ENCODE data around the gene TTLL10.

GRCh38 chr1:1199141-1199960, 25.7 kb downstream of the TTLL10 start:
- TF ChIP-seq POLR2A (IDR thresholded peaks at IDR 0.05; ENCODE audit: low read depth, low read length) (no peak), TAF1 (IDR thresholded peaks at IDR 0.05; ENCODE audit: borderline replicate concordance, low read depth, low read length) (no peak)
